GM23248 (cell line): ENCODE measurements around the gene MRFAP1.

ENCODE experiments used
- EZH2 ChIP-seq: fragments of 200-600 bp; sonication (generic); IDR thresholded peaks from 2 replicates; pipeline ENCODE4 v1.6.1; 2018; ENCODE audit warnings: antibody characterized with exemption, mild to moderate bottlenecking; ENCODE audit not compliant: insufficient read depth, poor library complexity, severe bottlenecking
- EZH2phosphoT487 ChIP-seq: fragments of 200-600 bp; sonication (generic); IDR thresholded peaks from 2 replicates; pipeline ENCODE4 v1.6.1; 2018; ENCODE audit warnings: antibody characterized with exemption, moderate library complexity, mild to moderate bottlenecking, low read depth; ENCODE audit not compliant: insufficient read depth

- no peak for TF ChIP-seq EZH2phosphoT487
- TF ChIP-seq EZH2, result no peak
Observed at GRCh38 chr4:6617246-6617645, 23.2 kb upstream of the MRFAP1 start.
